GM12878 (cell line): Measurements from ENCODE around the gene GIMAP2. TPM values are rescaled to one million over a fixed set of nuclear protein-coding genes. Genes with fewer than 3 reads are reported as not detected.

Experiments
- ATAC-seq: fragments of 200-7000 bp; cut with Tn5 transposase; 3 replicates; pipeline ENCODE4 v1.9.1; 2020; ENCODE audit warnings: mild to moderate bottlenecking, moderate library complexity
- BruUV-seq: library from RNA; stranded (reverse); fragments of 400-500 nt; replicated peaks from 2 replicates; lab custom pipeline; 2021; lab: Mats Ljungman, UMichigan
- CTCF ChIA-PET: fragments of 300-600 bp; sonication (Branson Sonifier 250); formaldehyde crosslinking; extraction: SDS; loops from one replicate; lab custom pipeline; 2021; ENCODE audit warnings: inconsistent platforms; lab: Yijun Ruan, JAX
- POLR2A ChIA-PET: fragments of 350-600 bp; formaldehyde crosslinking; extraction: SDS; loops from one replicate; lab custom pipeline; 2021; ENCODE audit warnings: inconsistent platforms; lab: Charles Lee
- RAD21 ChIA-PET: fragments of 300-600 bp; sonication (Branson Sonifier 250); formaldehyde crosslinking; loops from one replicate; lab custom pipeline; 2023; ENCODE audit warnings: antibody characterized with exemption; ENCODE audit not compliant: unreplicated experiment; lab: Charles Lee
- SMC1A ChIA-PET: fragments of 300-600 bp; sonication (Branson Sonifier 250); formaldehyde crosslinking; loops from one replicate; lab custom pipeline; 2023; ENCODE audit not compliant: unreplicated experiment, uncharacterized antibody; lab: Charles Lee
- DNase-seq: peaks from one replicate; pipeline ENCODE4 v3.0.0-alpha.2; 2011; ENCODE audit warnings: low read depth, low spot score
- FAIRE-seq: peaks from 3 replicates; lab custom pipeline; 2011; peaks lifted over from hg19 to GRCh38; lab: Jason Lieb, UNC
- H2AFZ ChIP-seq: 2 replicates; pipeline ENCODE4 v1.6.0; 2011; ENCODE audit warnings: low read depth, low read length, control low read depth; ENCODE audit not compliant: control insufficient read depth
- H3K27ac ChIP-seq: 2 replicates; pipeline ENCODE4 v1.5.1; 2011; ENCODE audit warnings: control low read depth; ENCODE audit not compliant: control insufficient read depth, insufficient read depth
- H3K27me3 ChIP-seq, 2 experiments: replicated peaks in 1 of 2; 2 replicates each; pipeline versions ENCODE4 v1.6.0 to v1.6.1; 2011; ENCODE audit warnings: low read length in 1 of 2; ENCODE audit not compliant: control insufficient read depth in 2 of 2, insufficient read depth in 2 of 2
- H3K36me3 ChIP-seq, 2 experiments: 2 replicates each; pipeline ENCODE4 v1.5.1; 2011; ENCODE audit warnings: low read length in 1 of 2; ENCODE audit not compliant: control insufficient read depth in 2 of 2, insufficient read depth in 2 of 2
- H3K4me1 ChIP-seq: 2 replicates; pipeline ENCODE4 v1.6.1; 2011; ENCODE audit warnings: mild to moderate bottlenecking, low read length, moderate library complexity, mixed read lengths; ENCODE audit not compliant: control insufficient read depth, insufficient read depth
- H3K4me2 ChIP-seq: 2 replicates; pipeline ENCODE4 v1.6.0; 2011; ENCODE audit warnings: control low read depth; ENCODE audit not compliant: control insufficient read depth, insufficient read depth
- H3K4me3 ChIP-seq: fragments of 200-600 bp; sonication (generic); 2 replicates; pipeline ENCODE4 v1.5.1; 2016
- H3K79me2 ChIP-seq: 2 replicates; pipeline ENCODE4 v1.6.0; 2011; ENCODE audit warnings: low read length; ENCODE audit not compliant: control insufficient read depth, insufficient read depth
- H3K9ac ChIP-seq: 2 replicates; pipeline ENCODE4 v1.8.0; 2011; ENCODE audit warnings: low read length, control low read depth, mixed read lengths; ENCODE audit not compliant: control insufficient read depth, insufficient read depth
- H3K9me3 ChIP-seq: replicated peaks from 3 replicates; pipeline ENCODE4 v1.5.1; 2011; ENCODE audit warnings: mild to moderate bottlenecking, low read length; ENCODE audit not compliant: control insufficient read depth, insufficient read depth
- H4K20me1 ChIP-seq: 2 replicates; pipeline ENCODE4 v1.6.0; 2011; ENCODE audit not compliant: control insufficient read depth, insufficient read depth
- CEBPB ChIP-seq, 2 experiments: fragments of 150-350 bp in 1 of 2; IDR thresholded peaks; 2 replicates each; pipeline ENCODE4 v1.6.1; 2012 to 2014; ENCODE audit warnings: low read depth in 2 of 2, low read length in 2 of 2, borderline replicate concordance in 1 of 2, inconsistent platforms in 1 of 2
- JUND ChIP-seq: IDR thresholded peaks from 2 replicates; pipeline ENCODE4 v1.6.1; 2012; ENCODE audit warnings: low read depth, mild to moderate bottlenecking, low read length, improper control_type of control experiment, moderate library complexity
- NR2C2 ChIP-seq: IDR thresholded peaks from 2 replicates; pipeline ENCODE4 v1.6.1; 2011; ENCODE audit warnings: borderline replicate concordance, low read depth; ENCODE audit not compliant: control insufficient read depth, insufficient read length
- REST ChIP-seq: IDR thresholded peaks from 2 replicates; pipeline ENCODE4 v1.6.1; 2012; ENCODE audit warnings: mild to moderate bottlenecking, low read depth, low read length
- SRF ChIP-seq, 2 experiments: IDR thresholded peaks; 2 replicates each; pipeline ENCODE4 v1.6.1; 2011; ENCODE audit warnings: low read depth in 2 of 2, low read length in 2 of 2, mild to moderate bottlenecking in 1 of 2, moderate library complexity in 1 of 2
- ZSCAN29 ChIP-seq: fragments of 450-650 bp; IDR thresholded peaks from 2 replicates; pipeline ENCODE4 v1.6.1; 2017; ENCODE audit warnings: mild to moderate bottlenecking, moderate library complexity
- WGBS: methylation state at CpG from one replicate; pipeline ENCODE4 v1.1.6; 2016; ENCODE audit warnings: low lambda C conversion rate; ENCODE audit not compliant: insufficient replicate concordance, insufficient coverage; ENCODE audit errors: missing lambda C conversion rate; 5-methylcytosine and 5-hydroxymethylcytosine counted together
- in situ Hi-C: fragments of 300-500 bp; cut with MboI; formaldehyde crosslinking; loops from 9 replicates; pipeline ENCODE4 v1.14.3; 2018; ENCODE audit warnings: mixed read lengths
- intact Hi-C: fragments of 100-400 bp; cut with micrococcal nuclease; formaldehyde crosslinking; loops from one replicate; pipeline ENCODE4 v1.14.2; 2022; ENCODE audit not compliant: unreplicated experiment
- polyA plus RNA-seq, 11 experiments: library from polyadenylated mRNA; depleted of rRNA in 4 of 11; unstranded in 6 of 11; stranded (reverse) in 5 of 11; fragments of >200 nt; fragmentation: Nextera tagmentation in 4 of 11; fragmentation: Illumina TruSeq in 1 of 11; extraction: Ambion mirVana in 4 of 11; extraction: Trizol in 1 of 11; gene quantifications; 1 replicate in 1 of 11; 2 replicates in 10 of 11; pipeline versions ENCODE4 v1.2.1 to v1.2.3, GENCODE V29; 2011 to 2016; ENCODE audit warnings: inconsistent platforms in 2 of 11, missing spikeins in 2 of 11, low read depth in 1 of 11
- total RNA-seq, 4 experiments: library from RNA; depleted of rRNA in 3 of 4; stranded (reverse); fragments of >200 nt in 3 of 4; fragmentation: Illumina TruSeq in 1 of 4; extraction: Trizol in 1 of 4; gene quantifications; 2 replicates each; pipeline versions ENCODE4 v1.2.1 to v1.2.3, GENCODE V29; 2013 to 2021

GIMAP2 gene
- total and polyA plus RNA-seq, 10 of the 15 experiments (the other 5 are each of a cell fraction or from before 2014, with no cell fraction given) = 21.3 to 102 (median 31.8) TPM

- FAIRE-seq = no peak
Observed at GRCh38 chr7:150642926-150643325, 42.6 kb upstream of the GIMAP2 start.

More at GRCh38 chr7:150642926-150643325, 42.6 kb upstream of the GIMAP2 start:
- in situ Hi-C loops = no loop called here
- Histone ChIP-seq H3K27me3 (no peaks in the 10 kb centered on the region), H4K20me1 (no peaks in the 10 kb centered on the region), H3K9me3 (peaks cover 21% of the 10 kb centered on the region), H3K4me1 (peaks cover 4% of the 10 kb centered on the region), H3K9ac (no peak overlapping the region), H3K27ac (no peak overlapping the region), H3K4me2 (no peak overlapping the region)
- POLR2A ChIA-PET = no interaction called here
- intact Hi-C loops = no loop called here
- TF ChIP-seq NR2C2 (no peak), ZSCAN29 (no peak), CEBPB (IDR thresholded peaks at IDR 0.05; ENCODE audit: borderline replicate concordance in 1 of 2, low read depth in 2 of 2, low read length in 2 of 2) (no peak), REST (no peak), JUND (no peak), SRF (IDR thresholded peaks at IDR 0.05; ENCODE audit: low read depth in 2 of 2, low read length in 2 of 2) (no peak)
- TF ChIP-seq, all 136 proteins: peak for 0
- ATAC-seq (no peak), DNase-seq (no peak)
- H3K79me2 ChIP-seq = no peaks in the 10 kb centered on the region
- no peak overlapping the region for H3K4me3 ChIP-seq
- ChIA-PET CTCF (no interaction called here), RAD21 (no interaction called here), SMC1A (interaction anchor here (1.1 kb wide), 1 partner anchor 18 kb away, joined by 3 read pairs; no protein-coding TSS in a partner anchor)
- H2AFZ ChIP-seq = no peak overlapping the region
- no TSS peak for BruUV-seq
- 68% methylated on average over 5 of the region's 5 CpGs for WGBS
- H3K36me3 ChIP-seq = no peaks in the 10 kb centered on the region
